WTC11 (cell line): ENCODE measurements around the gene ZBTB44. TPM values are rescaled to one million over a fixed set of nuclear protein-coding genes. Genes with fewer than 3 reads are reported as not detected.

Source experiments
- ATAC-seq: fragments of 200-7000 bp; cut with Tn5 transposase; 2 replicates; pipeline ENCODE4 v1.10.0; 2021; ENCODE audit warnings: mild to moderate bottlenecking, moderate library complexity
- CTCF ChIA-PET: fragments of 300-600 bp; sonication (Branson Sonifier 250); formaldehyde crosslinking; loops from one replicate; lab custom pipeline; 2021; ENCODE audit warnings: antibody characterized with exemption; lab: Charles Lee
- POLR2A ChIA-PET: fragments of 350-600 bp; sonication (Branson Sonifier 250); formaldehyde crosslinking; loops from one replicate; lab custom pipeline; 2021; ENCODE audit warnings: antibody characterized with exemption; lab: Charles Lee
- DNase-seq: peaks from one replicate; pipeline ENCODE4 v3.0.0; 2021; ENCODE audit warnings: low spot score
- H3K27ac Mint-ChIP-seq: 2 replicates; pipeline ENCODE4 v1.8.0; 2021; ENCODE audit warnings: mixed read lengths
- H3K27me3 Mint-ChIP-seq: 2 replicates; pipeline ENCODE4 v1.8.0; 2021; ENCODE audit warnings: low read depth, mild to moderate bottlenecking, moderate library complexity, mixed read lengths
- H3K36me3 Mint-ChIP-seq: 2 replicates; pipeline ENCODE4 v1.8.0; 2021; ENCODE audit warnings: mixed read lengths
- H3K4me1 Mint-ChIP-seq: 2 replicates; pipeline ENCODE4 v1.8.0; 2022; ENCODE audit warnings: mixed read lengths
- H3K4me3 Mint-ChIP-seq: 2 replicates; pipeline ENCODE4 v1.8.0; 2021; ENCODE audit warnings: mild to moderate bottlenecking, moderate library complexity, mixed read lengths
- H3K9me3 Mint-ChIP-seq: 2 replicates; pipeline ENCODE4 v1.8.0; 2021; ENCODE audit warnings: mixed read lengths
- CBFB ChIP-seq: sonication (generic); formaldehyde crosslinking; IDR thresholded peaks from 2 replicates; pipeline ENCODE4 v1.8.1; 2022; ENCODE audit warnings: mild to moderate bottlenecking, low read depth, missing genetic modification reagents
- CREM ChIP-seq: sonication (generic); formaldehyde crosslinking; IDR thresholded peaks from 2 replicates; pipeline ENCODE4 v1.8.1; 2022; ENCODE audit warnings: mild to moderate bottlenecking, missing genetic modification reagents, moderate library complexity
- GRHL2 ChIP-seq: fragments of 250-450 bp; sonication (Bioruptor Pico); IDR thresholded peaks from 2 replicates; pipeline ENCODE4 v1.8.0; 2022; ENCODE audit warnings: mild to moderate bottlenecking, moderate library complexity; ENCODE audit not compliant: insufficient replicate concordance, severe bottlenecking
- HMGA2 ChIP-seq: fragments of 250-450 bp; sonication (Bioruptor Pico); IDR thresholded peaks from 2 replicates; pipeline ENCODE4 v1.4.0; 2021; ENCODE audit warnings: mild to moderate bottlenecking, moderate library complexity
- JAZF1 ChIP-seq: fragments of 250-450 bp; sonication (Bioruptor Pico); IDR thresholded peaks from 2 replicates; pipeline ENCODE4 v1.9.0; 2021; ENCODE audit warnings: moderate library complexity, mild to moderate bottlenecking, inconsistent platforms
- KAT7 ChIP-seq: sonication (generic); formaldehyde crosslinking; IDR thresholded peaks from 2 replicates; pipeline ENCODE4 v1.8.1; 2023; ENCODE audit warnings: missing genetic modification reagents, mild to moderate bottlenecking, borderline replicate concordance
- NR1H2 ChIP-seq: sonication (generic); formaldehyde crosslinking; IDR thresholded peaks from 2 replicates; pipeline ENCODE4 v1.9.0; 2021; ENCODE audit warnings: mild to moderate bottlenecking, moderate library complexity, missing genetic modification reagents
- RORB ChIP-seq: fragments of 250-450 bp; sonication (Bioruptor Pico); IDR thresholded peaks from 2 replicates; pipeline ENCODE4 v1.9.0; 2021; ENCODE audit warnings: mild to moderate bottlenecking
- SMAD4 ChIP-seq: sonication (generic); formaldehyde crosslinking; IDR thresholded peaks from 2 replicates; pipeline ENCODE4 v1.8.0; 2022; ENCODE audit warnings: mild to moderate bottlenecking, missing genetic modification reagents
- SP1 ChIP-seq: sonication (generic); formaldehyde crosslinking; conservative IDR thresholded peaks from 2 replicates; pipeline ENCODE4 v1.8.1; 2022; ENCODE audit warnings: missing genetic modification reagents
- ZBTB21 ChIP-seq: sonication (generic); formaldehyde crosslinking; IDR thresholded peaks from 2 replicates; pipeline ENCODE4 v1.8.1; 2023; ENCODE audit warnings: mild to moderate bottlenecking, missing genetic modification reagents, borderline replicate concordance
- ZNF219 ChIP-seq: sonication (generic); formaldehyde crosslinking; IDR thresholded peaks from 2 replicates; pipeline ENCODE4 v1.8.0; 2023; ENCODE audit warnings: missing genetic modification reagents, mild to moderate bottlenecking, borderline replicate concordance
- ZNF232 ChIP-seq: sonication (generic); formaldehyde crosslinking; IDR thresholded peaks from 2 replicates; pipeline ENCODE4 v1.8.0; 2022; ENCODE audit warnings: mild to moderate bottlenecking, missing genetic modification reagents
- ZNF416 ChIP-seq: fragments of 250-450 bp; sonication (Bioruptor Pico); IDR thresholded peaks from 2 replicates; pipeline ENCODE4 v1.9.0; 2021; ENCODE audit warnings: mild to moderate bottlenecking, inconsistent platforms
- ZNF671 ChIP-seq: fragments of 250-450 bp; sonication (Bioruptor Pico); IDR thresholded peaks from 2 replicates; pipeline ENCODE4 v1.8.0; 2021; ENCODE audit warnings: mild to moderate bottlenecking
- total RNA-seq: library from RNA; stranded (reverse); gene quantifications from 3 replicates; pipeline ENCODE4 v1.2.3, GENCODE V29; 2021
- TF ChIP-seq, protein P1 (sequence below): fragments of 250-450 bp; sonication (Bioruptor Pico); IDR thresholded peaks from 2 replicates; pipeline ENCODE4 v1.9.0; 2021; ENCODE audit warnings: mild to moderate bottlenecking, borderline replicate concordance
- TF ChIP-seq, protein P2 (sequence below): sonication (generic); formaldehyde crosslinking; IDR thresholded peaks from 2 replicates; pipeline ENCODE4 v1.8.1; 2022; ENCODE audit warnings: missing genetic modification reagents, borderline replicate concordance
- TF ChIP-seq, protein P3 (sequence below): sonication (generic); formaldehyde crosslinking; IDR thresholded peaks from 2 replicates; pipeline ENCODE4 v1.8.1; 2023; ENCODE audit warnings: mild to moderate bottlenecking, missing genetic modification reagents
- TF ChIP-seq, protein P4 (sequence below): fragments of 200-600 bp; IDR thresholded peaks from 2 replicates; pipeline ENCODE4 v1.8.0; 2022; ENCODE audit warnings: antibody characterized with exemption
- TF ChIP-seq, protein P5 (sequence below): sonication (generic); formaldehyde crosslinking; IDR thresholded peaks from 2 replicates; pipeline ENCODE4 v1.8.0; 2022; ENCODE audit warnings: missing genetic modification reagents
- TF ChIP-seq, protein P6 (sequence below): sonication (generic); formaldehyde crosslinking; IDR thresholded peaks from 2 replicates; pipeline ENCODE4 v1.8.0; 2022; ENCODE audit warnings: mild to moderate bottlenecking, missing genetic modification reagents
- TF ChIP-seq, protein P7 (sequence below): sonication (generic); formaldehyde crosslinking; IDR thresholded peaks from 2 replicates; pipeline ENCODE4 v1.8.0; 2022; ENCODE audit warnings: mild to moderate bottlenecking, missing genetic modification reagents

The ZBTB44 gene
- total RNA-seq, 1 experiment from 2014 or later: 107 TPM

DNA sequence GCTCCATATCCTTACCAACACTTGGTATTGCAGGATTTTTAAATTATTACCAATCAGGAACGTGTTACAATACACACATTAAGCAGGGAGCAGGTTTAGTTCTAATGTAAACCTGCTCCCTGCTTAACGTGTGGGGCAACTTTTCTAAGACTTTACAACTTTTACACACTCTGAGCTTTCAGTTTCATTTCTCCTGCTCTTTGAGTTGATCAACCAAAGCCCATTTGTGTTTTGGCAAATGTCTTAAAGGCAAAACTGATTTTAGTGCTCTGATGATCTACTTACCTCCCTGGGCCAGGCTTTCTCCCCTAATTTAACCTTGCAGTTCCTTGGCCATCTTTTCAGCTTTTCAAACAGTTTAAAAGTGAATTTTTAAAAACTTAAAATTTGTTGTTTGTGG is 70.9 kb downstream of the ZBTB44 start (continued):
- TF ChIP-seq, protein P1, sequence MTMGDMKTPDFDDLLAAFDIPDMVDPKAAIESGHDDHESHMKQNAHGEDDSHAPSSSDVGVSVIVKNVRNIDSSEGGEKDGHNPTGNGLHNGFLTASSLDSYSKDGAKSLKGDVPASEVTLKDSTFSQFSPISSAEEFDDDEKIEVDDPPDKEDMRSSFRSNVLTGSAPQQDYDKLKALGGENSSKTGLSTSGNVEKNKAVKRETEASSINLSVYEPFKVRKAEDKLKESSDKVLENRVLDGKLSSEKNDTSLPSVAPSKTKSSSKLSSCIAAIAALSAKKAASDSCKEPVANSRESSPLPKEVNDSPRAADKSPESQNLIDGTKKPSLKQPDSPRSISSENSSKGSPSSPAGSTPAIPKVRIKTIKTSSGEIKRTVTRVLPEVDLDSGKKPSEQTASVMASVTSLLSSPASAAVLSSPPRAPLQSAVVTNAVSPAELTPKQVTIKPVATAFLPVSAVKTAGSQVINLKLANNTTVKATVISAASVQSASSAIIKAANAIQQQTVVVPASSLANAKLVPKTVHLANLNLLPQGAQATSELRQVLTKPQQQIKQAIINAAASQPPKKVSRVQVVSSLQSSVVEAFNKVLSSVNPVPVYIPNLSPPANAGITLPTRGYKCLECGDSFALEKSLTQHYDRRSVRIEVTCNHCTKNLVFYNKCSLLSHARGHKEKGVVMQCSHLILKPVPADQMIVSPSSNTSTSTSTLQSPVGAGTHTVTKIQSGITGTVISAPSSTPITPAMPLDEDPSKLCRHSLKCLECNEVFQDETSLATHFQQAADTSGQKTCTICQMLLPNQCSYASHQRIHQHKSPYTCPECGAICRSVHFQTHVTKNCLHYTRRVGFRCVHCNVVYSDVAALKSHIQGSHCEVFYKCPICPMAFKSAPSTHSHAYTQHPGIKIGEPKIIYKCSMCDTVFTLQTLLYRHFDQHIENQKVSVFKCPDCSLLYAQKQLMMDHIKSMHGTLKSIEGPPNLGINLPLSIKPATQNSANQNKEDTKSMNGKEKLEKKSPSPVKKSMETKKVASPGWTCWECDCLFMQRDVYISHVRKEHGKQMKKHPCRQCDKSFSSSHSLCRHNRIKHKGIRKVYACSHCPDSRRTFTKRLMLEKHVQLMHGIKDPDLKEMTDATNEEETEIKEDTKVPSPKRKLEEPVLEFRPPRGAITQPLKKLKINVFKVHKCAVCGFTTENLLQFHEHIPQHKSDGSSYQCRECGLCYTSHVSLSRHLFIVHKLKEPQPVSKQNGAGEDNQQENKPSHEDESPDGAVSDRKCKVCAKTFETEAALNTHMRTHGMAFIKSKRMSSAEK (CRISPR knock-in tag): no peak
- no peak for TF ChIP-seq ZNF416 (CRISPR knock-in tag)
- TF ChIP-seq, protein P2, sequence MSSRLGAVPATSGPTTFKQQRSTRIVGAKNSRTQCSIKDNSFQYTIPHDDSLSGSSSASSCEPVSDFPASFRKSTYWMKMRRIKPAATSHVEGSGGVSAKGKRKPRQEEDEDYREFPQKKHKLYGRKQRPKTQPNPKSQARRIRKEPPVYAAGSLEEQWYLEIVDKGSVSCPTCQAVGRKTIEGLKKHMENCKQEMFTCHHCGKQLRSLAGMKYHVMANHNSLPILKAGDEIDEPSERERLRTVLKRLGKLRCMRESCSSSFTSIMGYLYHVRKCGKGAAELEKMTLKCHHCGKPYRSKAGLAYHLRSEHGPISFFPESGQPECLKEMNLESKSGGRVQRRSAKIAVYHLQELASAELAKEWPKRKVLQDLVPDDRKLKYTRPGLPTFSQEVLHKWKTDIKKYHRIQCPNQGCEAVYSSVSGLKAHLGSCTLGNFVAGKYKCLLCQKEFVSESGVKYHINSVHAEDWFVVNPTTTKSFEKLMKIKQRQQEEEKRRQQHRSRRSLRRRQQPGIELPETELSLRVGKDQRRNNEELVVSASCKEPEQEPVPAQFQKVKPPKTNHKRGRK (CRISPR knock-in tag): no peak
- TF ChIP-seq GRHL2 (CRISPR knock-in tag): no peak
- no peak for TF ChIP-seq ZNF671 (CRISPR knock-in tag)
- no peak for TF ChIP-seq RORB
- TF ChIP-seq CBFB: no peak
- no peak for TF ChIP-seq ZNF232 (CRISPR knock-in tag)
- TF ChIP-seq, protein P3, sequence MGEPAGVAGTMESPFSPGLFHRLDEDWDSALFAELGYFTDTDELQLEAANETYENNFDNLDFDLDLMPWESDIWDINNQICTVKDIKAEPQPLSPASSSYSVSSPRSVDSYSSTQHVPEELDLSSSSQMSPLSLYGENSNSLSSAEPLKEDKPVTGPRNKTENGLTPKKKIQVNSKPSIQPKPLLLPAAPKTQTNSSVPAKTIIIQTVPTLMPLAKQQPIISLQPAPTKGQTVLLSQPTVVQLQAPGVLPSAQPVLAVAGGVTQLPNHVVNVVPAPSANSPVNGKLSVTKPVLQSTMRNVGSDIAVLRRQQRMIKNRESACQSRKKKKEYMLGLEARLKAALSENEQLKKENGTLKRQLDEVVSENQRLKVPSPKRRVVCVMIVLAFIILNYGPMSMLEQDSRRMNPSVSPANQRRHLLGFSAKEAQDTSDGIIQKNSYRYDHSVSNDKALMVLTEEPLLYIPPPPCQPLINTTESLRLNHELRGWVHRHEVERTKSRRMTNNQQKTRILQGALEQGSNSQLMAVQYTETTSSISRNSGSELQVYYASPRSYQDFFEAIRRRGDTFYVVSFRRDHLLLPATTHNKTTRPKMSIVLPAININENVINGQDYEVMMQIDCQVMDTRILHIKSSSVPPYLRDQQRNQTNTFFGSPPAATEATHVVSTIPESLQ (CRISPR knock-in tag): no peak

DNA sequence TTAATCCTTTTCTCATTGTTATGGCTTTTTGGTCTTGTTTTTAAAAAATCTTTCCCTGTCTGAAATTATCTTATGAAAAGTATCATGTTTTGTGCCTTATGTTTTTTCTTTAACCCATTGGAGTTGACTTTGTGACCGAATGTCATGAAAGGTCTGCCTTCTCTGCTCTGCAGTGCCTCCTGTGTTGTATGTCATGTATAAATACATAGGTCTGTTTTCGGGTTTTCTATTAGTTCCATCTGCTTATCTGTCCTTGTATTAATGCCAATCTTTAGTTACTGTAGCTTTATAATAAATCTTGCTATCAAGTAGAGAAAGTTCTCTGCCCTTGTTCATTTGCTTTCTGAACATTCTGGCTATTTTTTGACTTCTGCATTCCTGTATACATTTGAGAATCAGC is 73.0 kb downstream of the ZBTB44 start:
- POLR2A ChIA-PET: no interaction called here
- Mint-ChIP-seq H3K27me3 (no peaks in the 10 kb centered on the region), H3K4me1 (peaks cover 9% of the 10 kb centered on the region; the same call in 1 of the 2 replicates), H3K9me3 (no peaks in the 10 kb centered on the region), H3K4me3 (no peak overlapping the region), H3K36me3 (peaks cover 26% of the 10 kb centered on the region), H3K27ac (0 out of 2 replicates have a peak overlapping the region, but pooled peaks have one; percentile 70)
- ATAC-seq: no peak
- CTCF ChIA-PET: no interaction called here
- no peak for DNase-seq
- TF ChIP-seq, protein P4, sequence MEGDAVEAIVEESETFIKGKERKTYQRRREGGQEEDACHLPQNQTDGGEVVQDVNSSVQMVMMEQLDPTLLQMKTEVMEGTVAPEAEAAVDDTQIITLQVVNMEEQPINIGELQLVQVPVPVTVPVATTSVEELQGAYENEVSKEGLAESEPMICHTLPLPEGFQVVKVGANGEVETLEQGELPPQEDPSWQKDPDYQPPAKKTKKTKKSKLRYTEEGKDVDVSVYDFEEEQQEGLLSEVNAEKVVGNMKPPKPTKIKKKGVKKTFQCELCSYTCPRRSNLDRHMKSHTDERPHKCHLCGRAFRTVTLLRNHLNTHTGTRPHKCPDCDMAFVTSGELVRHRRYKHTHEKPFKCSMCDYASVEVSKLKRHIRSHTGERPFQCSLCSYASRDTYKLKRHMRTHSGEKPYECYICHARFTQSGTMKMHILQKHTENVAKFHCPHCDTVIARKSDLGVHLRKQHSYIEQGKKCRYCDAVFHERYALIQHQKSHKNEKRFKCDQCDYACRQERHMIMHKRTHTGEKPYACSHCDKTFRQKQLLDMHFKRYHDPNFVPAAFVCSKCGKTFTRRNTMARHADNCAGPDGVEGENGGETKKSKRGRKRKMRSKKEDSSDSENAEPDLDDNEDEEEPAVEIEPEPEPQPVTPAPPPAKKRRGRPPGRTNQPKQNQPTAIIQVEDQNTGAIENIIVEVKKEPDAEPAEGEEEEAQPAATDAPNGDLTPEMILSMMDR: no peak
- TF ChIP-seq, protein P5, sequence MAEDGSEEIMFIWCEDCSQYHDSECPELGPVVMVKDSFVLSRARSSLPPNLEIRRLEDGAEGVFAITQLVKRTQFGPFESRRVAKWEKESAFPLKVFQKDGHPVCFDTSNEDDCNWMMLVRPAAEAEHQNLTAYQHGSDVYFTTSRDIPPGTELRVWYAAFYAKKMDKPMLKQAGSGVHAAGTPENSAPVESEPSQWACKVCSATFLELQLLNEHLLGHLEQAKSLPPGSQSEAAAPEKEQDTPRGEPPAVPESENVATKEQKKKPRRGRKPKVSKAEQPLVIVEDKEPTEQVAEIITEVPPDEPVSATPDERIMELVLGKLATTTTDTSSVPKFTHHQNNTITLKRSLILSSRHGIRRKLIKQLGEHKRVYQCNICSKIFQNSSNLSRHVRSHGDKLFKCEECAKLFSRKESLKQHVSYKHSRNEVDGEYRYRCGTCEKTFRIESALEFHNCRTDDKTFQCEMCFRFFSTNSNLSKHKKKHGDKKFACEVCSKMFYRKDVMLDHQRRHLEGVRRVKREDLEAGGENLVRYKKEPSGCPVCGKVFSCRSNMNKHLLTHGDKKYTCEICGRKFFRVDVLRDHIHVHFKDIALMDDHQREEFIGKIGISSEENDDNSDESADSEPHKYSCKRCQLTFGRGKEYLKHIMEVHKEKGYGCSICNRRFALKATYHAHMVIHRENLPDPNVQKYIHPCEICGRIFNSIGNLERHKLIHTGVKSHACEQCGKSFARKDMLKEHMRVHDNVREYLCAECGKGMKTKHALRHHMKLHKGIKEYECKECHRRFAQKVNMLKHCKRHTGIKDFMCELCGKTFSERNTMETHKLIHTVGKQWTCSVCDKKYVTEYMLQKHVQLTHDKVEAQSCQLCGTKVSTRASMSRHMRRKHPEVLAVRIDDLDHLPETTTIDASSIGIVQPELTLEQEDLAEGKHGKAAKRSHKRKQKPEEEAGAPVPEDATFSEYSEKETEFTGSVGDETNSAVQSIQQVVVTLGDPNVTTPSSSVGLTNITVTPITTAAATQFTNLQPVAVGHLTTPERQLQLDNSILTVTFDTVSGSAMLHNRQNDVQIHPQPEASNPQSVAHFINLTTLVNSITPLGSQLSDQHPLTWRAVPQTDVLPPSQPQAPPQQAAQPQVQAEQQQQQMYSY (CRISPR knock-in tag): no peak
- TF ChIP-seq, protein P6, sequence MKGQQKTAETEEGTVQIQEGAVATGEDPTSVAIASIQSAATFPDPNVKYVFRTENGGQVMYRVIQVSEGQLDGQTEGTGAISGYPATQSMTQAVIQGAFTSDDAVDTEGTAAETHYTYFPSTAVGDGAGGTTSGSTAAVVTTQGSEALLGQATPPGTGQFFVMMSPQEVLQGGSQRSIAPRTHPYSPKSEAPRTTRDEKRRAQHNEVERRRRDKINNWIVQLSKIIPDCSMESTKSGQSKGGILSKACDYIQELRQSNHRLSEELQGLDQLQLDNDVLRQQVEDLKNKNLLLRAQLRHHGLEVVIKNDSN (CRISPR knock-in tag): no peak
- TF ChIP-seq, protein P7, sequence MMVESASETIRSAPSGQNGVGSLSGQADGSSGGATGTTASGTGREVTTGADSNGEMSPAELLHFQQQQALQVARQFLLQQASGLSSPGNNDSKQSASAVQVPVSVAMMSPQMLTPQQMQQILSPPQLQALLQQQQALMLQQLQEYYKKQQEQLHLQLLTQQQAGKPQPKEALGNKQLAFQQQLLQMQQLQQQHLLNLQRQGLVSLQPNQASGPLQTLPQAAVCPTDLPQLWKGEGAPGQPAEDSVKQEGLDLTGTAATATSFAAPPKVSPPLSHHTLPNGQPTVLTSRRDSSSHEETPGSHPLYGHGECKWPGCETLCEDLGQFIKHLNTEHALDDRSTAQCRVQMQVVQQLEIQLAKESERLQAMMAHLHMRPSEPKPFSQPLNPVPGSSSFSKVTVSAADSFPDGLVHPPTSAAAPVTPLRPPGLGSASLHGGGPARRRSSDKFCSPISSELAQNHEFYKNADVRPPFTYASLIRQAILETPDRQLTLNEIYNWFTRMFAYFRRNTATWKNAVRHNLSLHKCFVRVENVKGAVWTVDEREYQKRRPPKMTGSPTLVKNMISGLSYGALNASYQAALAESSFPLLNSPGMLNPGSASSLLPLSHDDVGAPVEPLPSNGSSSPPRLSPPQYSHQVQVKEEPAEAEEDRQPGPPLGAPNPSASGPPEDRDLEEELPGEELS (CRISPR knock-in tag): no peak
- TF ChIP-seq SP1 (CRISPR knock-in tag): no peak
- no peak for TF ChIP-seq ZNF219 (CRISPR knock-in tag)
- TF ChIP-seq JAZF1 (CRISPR knock-in tag): no peak
- no peak for TF ChIP-seq HMGA2 (CRISPR knock-in tag)
- no peak for TF ChIP-seq NR1H2 (CRISPR knock-in tag)
- TF ChIP-seq KAT7 (CRISPR knock-in tag): no peak
- no peak for TF ChIP-seq ZBTB21 (CRISPR knock-in tag)
- no peak for TF ChIP-seq CREM (CRISPR knock-in tag)
- no peak for TF ChIP-seq SMAD4
